Endothelial cell of umbilical vein (primary cell): Measurements from ENCODE around the gene PNRC1. TPM values are rescaled to one million over a fixed set of nuclear protein-coding genes. Genes with fewer than 3 reads are reported as not detected.

ENCODE experiments used
- BruUV-seq: library from RNA; stranded (reverse); fragments of 400-500 nt; replicated peaks from 2 replicates; lab custom pipeline; 2021; lab: Mats Ljungman, UMichigan
- CTCF ChIA-PET: fragments of 300-600, 350-600 bp; sonication (Branson Sonifier 250); formaldehyde crosslinking; loops from one replicate; lab custom pipeline; 2021; ENCODE audit warnings: antibody characterized with exemption, inconsistent platforms; lab: Charles Lee
- POLR2A ChIA-PET: fragments of 300-600, 350-600 bp; sonication (Branson Sonifier 250); formaldehyde crosslinking; loops from one replicate; lab custom pipeline; 2021; ENCODE audit warnings: antibody characterized with exemption, inconsistent platforms; lab: Charles Lee
- DNase-seq: peaks from one replicate; pipeline ENCODE4 v3.0.0-alpha.2; 2011; ENCODE audit warnings: low read depth, low spot score
- FAIRE-seq: peaks from 2 replicates; lab custom pipeline; 2011; peaks lifted over from hg19 to GRCh38; lab: Jason Lieb, UNC
- H2AFZ ChIP-seq: 2 replicates; pipeline ENCODE4 v1.6.0; 2012; ENCODE audit warnings: low read depth, low read length, control low read depth, inconsistent platforms
- H3K27ac ChIP-seq: 2 replicates; pipeline ENCODE4 v1.5.1; 2011; ENCODE audit warnings: low read depth, mild to moderate bottlenecking, control low read depth, low read length, moderate library complexity; ENCODE audit not compliant: insufficient read depth
- H3K27me3 ChIP-seq, 2 experiments: 2 replicates each; pipeline versions ENCODE4 v1.6.0 to v1.6.1; 2011; ENCODE audit warnings: low read length in 2 of 2, mixed read lengths in 1 of 2; ENCODE audit not compliant: control insufficient read depth in 2 of 2, insufficient read depth in 2 of 2
- H3K36me3 ChIP-seq, 2 experiments: 2 replicates in 1 of 2; 3 replicates in 1 of 2; pipeline ENCODE4 v1.5.1; 2011; ENCODE audit warnings: low read length in 2 of 2, mild to moderate bottlenecking in 1 of 2, moderate library complexity in 1 of 2; ENCODE audit not compliant: control insufficient read depth in 2 of 2, insufficient read depth in 2 of 2; ENCODE audit errors: extremely low read depth in 1 of 2
- H3K4me1 ChIP-seq: 3 replicates; pipeline ENCODE4 v1.5.1; 2011; ENCODE audit warnings: mild to moderate bottlenecking, low read length; ENCODE audit not compliant: control insufficient read depth, insufficient read depth; ENCODE audit errors: extremely low read depth
- H3K4me2 ChIP-seq: 2 replicates; pipeline ENCODE4 v1.6.1; 2011; ENCODE audit warnings: low read length, control low read depth, mixed read lengths; ENCODE audit not compliant: insufficient read depth
- H3K4me3 ChIP-seq, 3 experiments: fragments of 200-600 bp in 1 of 3; sonication (generic), shearing (Covaris generic) in 1 of 3; replicated peaks in 1 of 3; 2 replicates each; pipeline ENCODE4 v1.5.1; 2011 to 2016; ENCODE audit warnings: control low read depth in 3 of 3, low read length in 3 of 3, mild to moderate bottlenecking in 2 of 3, inconsistent platforms in 1 of 3, low read depth in 1 of 3, moderate library complexity in 1 of 3; ENCODE audit not compliant: insufficient read depth in 1 of 3
- H3K79me2 ChIP-seq: 2 replicates; pipeline ENCODE4 v1.6.0; 2012; ENCODE audit warnings: low read length, inconsistent platforms; ENCODE audit not compliant: control insufficient read depth, insufficient read depth
- H3K9ac ChIP-seq: replicated peaks from 2 replicates; pipeline ENCODE3; 2011; ENCODE audit warnings: low read length, control low read depth; ENCODE audit not compliant: insufficient read depth; ENCODE audit errors: extremely low read depth
- H3K9me1 ChIP-seq: replicated peaks from 3 replicates; pipeline ENCODE4 v1.6.0; 2011; ENCODE audit warnings: mild to moderate bottlenecking, low read length; ENCODE audit not compliant: control insufficient read depth, insufficient read depth; ENCODE audit errors: extremely low read depth
- H3K9me3 ChIP-seq: replicated peaks from 2 replicates; pipeline ENCODE4 v1.5.1; 2012; ENCODE audit warnings: low read length, inconsistent platforms; ENCODE audit not compliant: control insufficient read depth, insufficient read depth
- H4K20me1 ChIP-seq: replicated peaks from 2 replicates; pipeline ENCODE3; 2011; ENCODE audit warnings: mild to moderate bottlenecking, low read length; ENCODE audit not compliant: control insufficient read depth, insufficient read depth; ENCODE audit errors: extremely low read depth
- CTCF ChIP-seq, 2 donors: IDR thresholded peaks; 1 replicate in 1 of 2; 2 replicates in 1 of 2; pipeline ENCODE4 v1.5.1; 2011; ENCODE audit warnings: low read length in 2 of 2, mild to moderate bottlenecking in 2 of 2, moderate library complexity in 2 of 2, control low read depth in 1 of 2, inconsistent platforms in 1 of 2, low read depth in 1 of 2; ENCODE audit not compliant: insufficient read depth in 1 of 2; ENCODE audit errors: extremely low read depth in 1 of 2
- EZH2 ChIP-seq: IDR thresholded peaks from 2 replicates; pipeline ENCODE4 v1.6.1; 2012; ENCODE audit warnings: borderline replicate concordance, low read depth, mild to moderate bottlenecking, moderate library complexity, low read length, inconsistent platforms; ENCODE audit not compliant: severe bottlenecking
- FOS ChIP-seq: IDR thresholded peaks from 2 replicates; pipeline ENCODE4 v1.6.1; 2011; ENCODE audit warnings: mild to moderate bottlenecking, low read length, moderate library complexity, borderline replicate concordance; ENCODE audit not compliant: insufficient read depth
- GATA2 ChIP-seq: IDR thresholded peaks from 2 replicates; pipeline ENCODE4 v1.7.0; 2011; ENCODE audit warnings: low read depth, mild to moderate bottlenecking, moderate library complexity, mixed read lengths, low read length; ENCODE audit not compliant: insufficient read length, insufficient read depth
- JUN ChIP-seq: IDR thresholded peaks from 2 replicates; pipeline ENCODE4 v1.6.1; 2011; ENCODE audit warnings: borderline replicate concordance, low read depth; ENCODE audit not compliant: insufficient read length, insufficient read depth
- MYC ChIP-seq: IDR thresholded peaks from one replicate; pipeline ENCODE4 v1.6.1; 2011; ENCODE audit warnings: mild to moderate bottlenecking, low read depth, low read length
- POLR2A ChIP-seq: IDR thresholded peaks from 2 replicates; pipeline ENCODE4 v1.6.1; 2012; ENCODE audit warnings: low read depth, mild to moderate bottlenecking, control low read depth, low read length
- POLR2AphosphoS5 ChIP-seq: IDR thresholded peaks from 2 replicates; pipeline ENCODE4 v1.6.1; 2012; ENCODE audit warnings: low read depth, mild to moderate bottlenecking, control low read depth, low read length, moderate library complexity; ENCODE audit not compliant: insufficient read depth
- dilution Hi-C: fragments of 300-500 bp; cut with MboI; formaldehyde crosslinking; loops from one replicate; pipeline ENCODE4 v1.15.0; 2019; ENCODE audit warnings: low sequenced_read_pairs; ENCODE audit not compliant: extremely low pct_ligation_motif_present
- intact Hi-C: fragments of 100-400 bp; cut with micrococcal nuclease; formaldehyde crosslinking; loops from one replicate; pipeline ENCODE4 v1.10.0; 2022
- polyA plus RNA-seq, 4 experiments: library from polyadenylated mRNA; depleted of rRNA in 3 of 4; stranded (reverse) in 3 of 4; unstranded in 1 of 4; fragments of >200 nt; gene quantifications; 2 replicates each; pipeline versions ENCODE4 v1.2.1 to v1.2.3, GENCODE V29; 2011 to 2012; ENCODE audit warnings: missing spikeins in 1 of 4
- total RNA-seq: library from RNA; stranded (reverse); gene quantifications from 2 replicates; pipeline ENCODE4 v1.2.3, GENCODE V29; 2021
- TF ChIP-seq, protein P1 (sequence below): IDR thresholded peaks from 2 replicates; pipeline ENCODE4 v1.6.1; 2011; ENCODE audit not compliant: insufficient read depth, insufficient read length

PNRC1 gene
- total and polyA plus RNA-seq, 2 donors (not counting 3 experiments of a cell fraction or from before 2014, with no cell fraction given) = 9.6 to 87.9 TPM

DNA sequence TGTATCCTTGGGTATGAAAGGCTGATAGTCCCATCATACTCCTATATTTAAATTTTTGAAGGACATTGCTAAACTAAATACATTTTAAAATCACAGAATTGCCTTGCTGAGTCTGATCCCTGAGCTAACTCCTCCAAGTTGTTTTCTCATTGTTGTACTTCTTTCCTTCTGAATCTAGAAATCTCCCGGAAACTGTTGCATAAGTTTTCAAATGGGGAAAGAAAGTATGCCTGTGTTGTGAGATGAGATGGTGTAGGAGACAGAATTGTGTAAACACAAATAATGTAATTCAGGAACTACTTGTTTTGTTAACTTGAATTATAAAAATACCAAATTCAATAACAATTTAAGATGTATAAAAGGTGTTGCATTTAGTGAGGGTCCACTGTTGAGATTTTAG, 7.3 kb downstream of the PNRC1 start:
- CTCF ChIA-PET = no interaction called here

More for the DNA sequence above, 7.3 kb downstream of the PNRC1 start:
- Histone ChIP-seq H3K9ac (no peak overlapping the region), H2AFZ (no peak overlapping the region), H3K4me1 (peaks cover 5% of the 10 kb centered on the region), H3K4me3 (no peak overlapping the region), H3K9me3 (no peaks in the 10 kb centered on the region), H3K79me2 (peaks cover 8% of the 10 kb centered on the region), H3K27ac (no peak overlapping the region), H3K27me3 (no peaks in the 10 kb centered on the region), H3K36me3 (peaks cover 8 to 12% of the 10 kb centered on the region in 2 experiments), H4K20me1 (peaks cover 8% of the 10 kb centered on the region), H3K9me1 (no peaks in the 10 kb centered on the region), H3K4me2 (no peak overlapping the region)
- FAIRE-seq (no peak), DNase-seq (no peak)
- no peak for TF ChIP-seq JUN
- no peak for TF ChIP-seq MYC
- no peak for TF ChIP-seq FOS
- TF ChIP-seq POLR2AphosphoS5 = no peak
- no peak for TF ChIP-seq CTCF (IDR thresholded peaks at IDR 0.05; ENCODE audit: extremely low read depth in 1 of 2, insufficient read depth in 1 of 2, low read depth in 1 of 2, low read length in 2 of 2)
- no peak for TF ChIP-seq POLR2A
- no peak for TF ChIP-seq GATA2
- TF ChIP-seq, protein P1, sequence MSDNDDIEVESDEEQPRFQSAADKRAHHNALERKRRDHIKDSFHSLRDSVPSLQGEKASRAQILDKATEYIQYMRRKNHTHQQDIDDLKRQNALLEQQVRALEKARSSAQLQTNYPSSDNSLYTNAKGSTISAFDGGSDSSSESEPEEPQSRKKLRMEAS = no peak
- no peak for TF ChIP-seq EZH2
- intact Hi-C loops (loop anchor here (10.0 kb wide), 1 partner anchor 1933 kb away; the partner anchor contains the start of gene ZNF292), dilution Hi-C loops (no loop called here)
- BruUV-seq = no TSS peak
- POLR2A ChIA-PET = no interaction called here
